Esophagus mucosa (tissue), 1 donor: ENCODE data around the gene EEPD1. TPM values are rescaled to one million over a fixed set of nuclear protein-coding genes. Genes with fewer than 3 reads are reported as not detected.
A peak's percentile ranks its signal among the peaks of the same experiment; 100 is the strongest.

Experiments used
- ATAC-seq: fragments of 200-7000 bp; cut with Tn5 transposase; one replicate; pipeline ENCODE4 v1.9.1; 2020
- total RNA-seq: library from RNA; stranded (reverse); gene quantifications from one replicate; pipeline ENCODE4 v1.2.4, GENCODE V29; 2023
- donor health status: DM: yes; HTN: yes; CAD: no.

Gene EEPD1
- total RNA-seq, 1 donor from 2014 or later, result 2.9 TPM

DNA sequence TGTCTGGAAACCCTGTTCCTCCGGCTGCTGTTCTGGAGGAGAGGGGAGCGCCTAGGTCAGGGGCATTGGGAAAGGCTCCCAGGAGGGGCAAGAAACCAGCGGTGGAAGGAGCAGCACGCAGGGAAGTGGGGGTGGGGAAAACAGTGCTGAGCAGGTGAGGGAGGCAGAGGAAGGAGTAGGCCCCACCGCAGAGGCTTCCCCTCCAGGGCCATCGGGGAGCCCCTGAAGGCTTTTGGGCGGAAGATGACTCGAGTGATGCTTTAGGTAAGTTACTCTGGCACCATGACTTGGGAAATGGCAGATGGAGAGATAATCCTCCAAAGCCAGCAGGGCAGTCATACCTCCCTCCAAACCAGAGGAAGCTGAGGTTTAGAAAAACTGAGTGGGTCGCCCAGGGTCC lies 130.1 kb downstream of the EEPD1 start:
- no peak for ATAC-seq

DNA sequence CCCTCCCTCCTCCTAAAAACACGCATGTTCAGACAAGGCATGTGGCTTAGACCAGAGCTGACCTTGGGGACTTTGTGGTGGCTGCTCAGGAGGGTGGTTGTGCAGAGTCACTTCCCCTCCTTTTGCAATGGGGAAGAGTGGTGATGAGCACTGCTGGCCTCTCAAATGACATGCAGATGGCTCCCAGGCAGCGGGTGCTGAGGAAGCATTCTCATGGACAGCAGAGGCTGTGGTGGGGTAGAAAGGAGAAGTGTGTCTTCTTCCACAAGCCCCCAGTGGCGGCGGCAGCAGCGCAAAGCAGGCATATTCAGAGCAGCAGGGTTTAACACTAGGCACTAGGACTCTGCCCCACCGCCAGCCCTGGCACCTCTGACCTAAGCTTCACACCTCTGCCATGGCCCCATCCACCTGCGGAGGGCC lies 130.7 kb downstream of the EEPD1 start:
- peak; percentile 30 for ATAC-seq

DNA sequence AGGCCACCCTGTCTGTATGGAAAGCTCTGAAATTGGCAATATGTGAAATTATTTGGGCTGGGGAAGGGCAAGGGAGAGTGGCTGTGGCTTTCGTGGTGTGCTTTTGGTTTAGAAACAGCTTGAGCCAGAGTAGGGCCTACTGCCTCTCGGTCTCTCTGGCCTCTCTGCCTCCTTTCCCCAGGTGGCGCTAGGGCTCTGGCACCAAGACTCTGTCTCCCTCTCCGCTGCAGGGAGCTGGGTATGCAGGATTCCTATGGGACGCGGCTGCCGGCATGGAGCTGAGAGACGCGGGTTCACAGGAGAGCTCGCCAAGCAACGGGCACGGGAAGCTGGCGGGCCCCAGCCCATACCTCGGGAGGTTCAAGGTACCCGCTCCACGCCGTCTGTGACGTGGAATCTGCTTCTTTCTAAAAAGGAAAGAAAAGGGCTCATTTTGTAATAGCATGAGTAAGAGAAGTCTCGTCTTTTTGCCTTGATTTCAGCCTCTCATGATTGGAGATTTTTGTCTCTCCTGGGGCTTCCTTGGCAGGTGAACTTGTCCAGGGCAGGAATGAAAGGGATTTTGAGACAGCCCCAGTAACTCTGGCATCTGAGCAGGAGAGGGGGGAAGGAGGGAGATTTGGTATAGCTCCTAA lies 131.5 kb downstream of the EEPD1 start:
- no peak for ATAC-seq

- ATAC-seq, result no peak
These were observed 132.2 kb downstream of the EEPD1 start for GRCh38 chr7:36285276-36285675.

DNA sequence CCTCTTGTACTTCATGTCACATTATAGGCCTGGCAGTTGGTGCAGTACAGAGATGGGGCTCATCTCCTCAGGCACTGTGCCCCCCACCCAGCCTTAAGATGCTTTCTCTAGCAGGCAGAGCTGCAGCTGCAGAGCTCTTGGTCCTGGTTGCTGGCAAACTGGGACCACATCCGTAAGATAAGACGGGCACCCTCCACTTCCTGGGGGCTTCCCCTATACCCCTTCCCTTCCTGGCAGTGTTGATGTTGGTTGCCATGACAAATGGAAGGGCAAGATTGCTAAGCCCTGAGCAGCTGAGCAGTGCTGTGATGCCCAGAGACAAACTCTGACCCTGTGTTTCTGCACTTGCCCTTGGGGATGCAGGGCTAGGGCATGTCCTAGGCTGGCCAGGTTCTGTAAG lies 133.2 kb downstream of the EEPD1 start:
- ATAC-seq, result no peak

- no peak for ATAC-seq
These were observed 133.6 kb downstream of the EEPD1 start for GRCh38 chr7:36286688-36287087.

DNA sequence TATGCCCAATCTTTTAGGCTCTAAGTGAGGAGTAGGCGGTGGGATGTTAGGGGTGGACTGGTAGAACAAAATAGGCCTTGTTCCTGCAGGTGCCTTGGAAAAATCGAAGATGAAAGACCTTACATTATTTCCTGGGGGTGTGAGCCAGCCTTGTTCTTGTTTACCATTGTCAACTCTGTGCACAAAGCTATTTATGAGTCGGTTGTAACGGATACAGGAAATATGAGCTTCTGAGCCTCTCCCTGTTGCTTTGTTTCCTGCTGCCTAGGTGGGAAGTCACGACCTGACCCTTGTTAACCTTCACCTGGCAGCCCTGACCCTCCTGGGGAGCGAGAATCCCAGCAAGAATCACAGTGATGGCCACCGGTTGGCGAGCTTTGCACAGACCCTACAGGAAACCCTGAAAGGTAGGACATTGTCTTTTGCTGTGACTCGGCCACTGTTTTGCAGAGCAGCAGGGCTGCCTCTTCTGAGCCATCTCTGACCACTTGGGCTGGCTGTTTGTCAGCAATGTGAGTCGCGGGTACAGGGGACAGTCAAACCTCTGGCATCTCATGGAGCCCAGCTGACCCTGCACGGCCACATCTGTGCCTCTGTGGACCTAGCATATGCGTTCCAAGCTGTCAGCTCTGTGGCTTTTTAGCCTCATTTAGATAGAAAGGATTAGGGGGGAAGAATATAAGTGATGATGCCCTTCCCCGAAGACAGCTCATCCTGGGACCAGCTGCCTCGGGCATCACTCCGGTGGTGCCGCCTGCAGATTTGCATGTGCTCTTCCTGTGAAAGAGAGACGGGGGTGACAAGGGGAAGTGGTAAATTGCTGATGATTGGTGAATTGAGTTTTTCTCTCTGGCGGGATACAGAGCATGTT lies 134.6 kb downstream of the EEPD1 start:
- no peak for ATAC-seq

- ATAC-seq, result no peak
These were observed 135.4 kb downstream of the EEPD1 start for GRCh38 chr7:36288501-36288900.

DNA sequence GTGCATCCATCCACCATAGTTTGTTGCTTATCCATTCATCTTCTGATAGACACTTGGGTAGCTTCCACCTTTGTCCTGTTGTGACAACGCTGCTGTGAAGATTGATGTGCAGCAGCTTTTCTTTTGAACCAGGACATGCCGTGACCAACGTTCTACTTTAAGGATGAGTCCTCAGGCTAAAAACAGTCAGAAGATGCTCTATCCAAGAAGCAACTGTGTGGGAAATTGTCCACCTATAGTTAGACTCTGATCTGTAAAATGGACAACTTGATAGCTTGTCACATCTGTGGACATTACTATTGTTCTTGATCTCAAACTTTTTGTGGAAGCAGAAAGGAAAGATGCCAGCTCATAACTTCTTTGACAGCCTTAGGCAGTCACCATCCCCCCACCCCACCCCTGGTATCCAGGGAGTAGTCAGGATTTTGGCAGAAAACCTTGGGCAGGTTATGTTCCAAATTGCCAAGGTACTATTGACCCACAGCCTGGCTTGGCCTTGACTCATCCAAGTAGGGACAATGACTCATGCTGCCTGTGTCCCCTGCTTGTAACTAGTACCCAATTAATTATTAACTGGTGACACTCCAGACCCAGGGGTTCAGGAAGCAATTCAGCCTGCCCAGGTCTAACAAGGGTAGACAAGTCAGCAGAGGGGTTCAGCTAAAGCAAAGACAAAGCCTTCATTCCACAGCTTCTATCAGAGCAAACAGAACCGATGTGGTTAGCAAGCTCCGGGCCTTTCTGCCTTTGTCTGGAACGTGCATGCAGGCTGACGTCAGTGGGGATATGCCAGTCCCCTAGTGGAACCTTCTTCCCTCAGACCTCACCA lies 137.0 kb downstream of the EEPD1 start:
- ATAC-seq, result peak; percentile 16

GRCh38 chr7:36291387-36292316 lies 138.6 kb downstream of the EEPD1 start:
- peak; percentile 89 for ATAC-seq

GRCh38 chr7:36295090-36295489 lies 142.0 kb downstream of the EEPD1 start:
- no peak for ATAC-seq

DNA sequence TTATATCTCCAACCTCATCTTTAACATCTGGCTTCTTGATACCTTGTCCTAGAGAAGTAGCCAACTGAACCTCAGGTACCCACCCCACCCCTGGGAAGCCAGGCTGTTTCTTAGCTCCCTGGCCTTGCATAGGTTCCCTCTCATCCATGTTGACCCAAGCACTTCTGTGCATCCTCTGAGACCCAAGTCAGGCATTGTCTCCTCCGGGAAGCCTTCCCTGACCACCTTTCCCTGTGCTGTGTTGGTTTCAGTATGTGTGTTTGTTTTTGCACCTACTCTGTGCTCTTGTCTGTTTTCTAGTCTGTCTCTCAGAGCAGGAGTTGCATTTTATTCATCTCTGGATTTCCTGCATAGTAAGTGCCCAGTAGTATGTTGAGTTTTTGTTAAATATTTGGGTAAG lies 143.2 kb downstream of the EEPD1 start:
- ATAC-seq, result no peak

DNA sequence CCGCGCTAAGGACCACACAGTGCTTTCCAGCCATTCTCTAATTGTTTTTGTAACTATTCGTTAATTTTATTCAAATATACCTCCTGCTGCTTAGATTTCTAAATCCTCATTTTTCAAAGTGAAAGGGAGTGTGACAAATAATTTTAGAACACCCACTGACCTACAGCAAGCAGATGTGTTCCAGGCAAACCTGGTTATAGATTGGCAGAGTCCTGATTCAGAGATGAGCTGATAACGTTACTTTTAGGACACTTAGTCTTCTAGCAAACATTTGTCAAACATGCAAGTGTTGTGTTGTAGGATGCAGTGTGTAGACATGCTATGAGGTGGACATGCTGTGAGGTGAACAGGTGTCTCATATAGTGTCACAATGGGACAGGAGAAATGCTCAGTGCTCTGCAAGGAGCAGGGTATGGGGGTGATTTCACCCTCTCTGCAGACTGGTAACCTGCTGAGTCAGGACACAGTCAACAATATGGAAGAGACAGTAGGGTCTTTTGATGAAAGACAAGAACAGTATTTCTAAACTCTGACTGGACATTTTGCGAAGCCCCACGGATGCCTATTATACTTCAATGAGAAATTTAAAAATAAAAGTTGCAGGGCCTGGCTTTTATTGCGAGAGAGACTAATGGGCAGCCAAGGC lies 144.4 kb downstream of the EEPD1 start:
- no peak for ATAC-seq

- no peak for ATAC-seq
These were observed 145.1 kb downstream of the EEPD1 start for GRCh38 chr7:36298106-36298505.

GRCh38 chr7:36299223-36299774 lies 146.2 kb downstream of the EEPD1 start:
- no peak for ATAC-seq

DNA sequence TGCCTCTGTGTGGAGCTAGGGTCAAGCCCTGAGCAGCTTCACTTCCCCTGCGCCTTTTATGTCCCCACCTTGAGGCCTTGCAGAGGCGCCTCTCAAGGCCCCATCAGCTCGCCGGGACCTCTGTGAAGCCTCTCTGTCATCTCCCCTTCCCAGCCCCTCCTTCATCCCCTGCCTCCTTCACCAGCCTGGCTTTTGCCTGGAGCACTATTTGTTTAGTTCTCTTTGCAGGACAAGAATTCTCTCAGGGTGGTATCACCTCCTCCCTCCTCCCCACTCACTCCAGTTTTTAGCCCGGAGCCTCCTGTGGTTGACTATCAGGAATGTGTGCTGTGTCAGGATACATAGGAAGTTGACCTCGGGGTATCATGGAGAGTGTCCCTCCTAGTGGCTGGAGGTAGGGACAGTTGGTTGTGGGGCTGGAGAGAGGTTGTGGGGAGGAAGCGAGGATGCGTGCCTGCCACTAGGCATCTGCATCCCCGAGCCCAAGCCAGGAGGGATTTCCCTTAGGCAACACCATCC lies 146.8 kb downstream of the EEPD1 start:
- ATAC-seq, result no peak

GRCh38 chr7:36300696-36301350 lies 147.8 kb downstream of the EEPD1 start:
- no peak for ATAC-seq

GRCh38 chr7:36301914-36302771 lies 149.1 kb downstream of the EEPD1 start:
- peak; percentile 67 for ATAC-seq
